ENCODE results near the gene NPIPB8.
"Not testable (repeated sequence)": the region's sequence is repeated elsewhere in the genome, so short reads cannot be mapped to it uniquely, and the experiment has no call there.

The NPIPB8 gene

DNA sequence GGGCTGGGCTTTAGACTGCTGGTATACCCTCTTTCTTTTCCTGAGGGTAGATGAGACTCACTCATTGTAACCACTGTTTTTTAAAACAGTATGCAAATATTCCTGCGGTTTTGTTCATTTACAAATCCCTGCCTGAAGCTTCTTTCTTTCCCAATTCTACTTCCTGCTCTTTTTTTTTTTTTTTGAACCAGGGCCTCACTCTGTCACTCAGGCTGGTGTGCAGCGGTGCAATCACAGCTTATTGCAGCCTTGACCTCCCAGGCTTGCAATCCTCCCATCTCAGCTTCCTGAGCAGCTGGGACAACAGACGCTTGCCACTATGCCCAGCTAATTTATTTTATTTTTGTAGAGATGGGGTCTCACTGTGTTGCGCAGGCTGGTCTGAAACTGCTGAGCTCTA, 20.0 kb upstream of the NPIPB8 start (continued):
- TF ChIP-seq, protein P1, sequence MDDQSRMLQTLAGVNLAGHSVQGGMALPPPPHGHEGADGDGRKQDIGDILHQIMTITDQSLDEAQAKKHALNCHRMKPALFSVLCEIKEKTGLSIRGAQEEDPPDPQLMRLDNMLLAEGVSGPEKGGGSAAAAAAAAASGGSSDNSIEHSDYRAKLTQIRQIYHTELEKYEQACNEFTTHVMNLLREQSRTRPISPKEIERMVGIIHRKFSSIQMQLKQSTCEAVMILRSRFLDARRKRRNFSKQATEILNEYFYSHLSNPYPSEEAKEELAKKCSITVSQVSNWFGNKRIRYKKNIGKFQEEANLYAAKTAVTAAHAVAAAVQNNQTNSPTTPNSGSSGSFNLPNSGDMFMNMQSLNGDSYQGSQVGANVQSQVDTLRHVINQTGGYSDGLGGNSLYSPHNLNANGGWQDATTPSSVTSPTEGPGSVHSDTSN (CRISPR knock-in tag; IDR thresholded peaks at IDR 0.05): no peak
- TF ChIP-seq ZNF449 (tag by site-specific recombination; IDR thresholded peaks at IDR 0.05): no peak
- TF ChIP-seq, protein P2, sequence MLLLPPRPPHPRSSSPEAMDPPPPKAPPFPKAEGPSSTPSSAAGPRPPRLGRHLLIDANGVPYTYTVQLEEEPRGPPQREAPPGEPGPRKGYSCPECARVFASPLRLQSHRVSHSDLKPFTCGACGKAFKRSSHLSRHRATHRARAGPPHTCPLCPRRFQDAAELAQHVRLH (tag by site-specific recombination; IDR thresholded peaks at IDR 0.05): no peak
- TF ChIP-seq HOXA7 (CRISPR knock-in tag; IDR thresholded peaks at IDR 0.05; ENCODE audit: borderline replicate concordance): no peak
- no peak for TF ChIP-seq ZNF169 (tag by site-specific recombination; IDR thresholded peaks at IDR 0.05)
- no peak for TF ChIP-seq KLF9 (tag by site-specific recombination; IDR thresholded peaks at IDR 0.05; ENCODE audit: low read depth)

GRCh38 chr16:28620316-28620715, 17.5 kb upstream of the NPIPB8 start:
- H3K4me1 ChIP-seq (ENCODE audit: control insufficient read depth, insufficient read depth, low read length); POLR2A ChIA-PET: not testable (repeated sequence)

DNA sequence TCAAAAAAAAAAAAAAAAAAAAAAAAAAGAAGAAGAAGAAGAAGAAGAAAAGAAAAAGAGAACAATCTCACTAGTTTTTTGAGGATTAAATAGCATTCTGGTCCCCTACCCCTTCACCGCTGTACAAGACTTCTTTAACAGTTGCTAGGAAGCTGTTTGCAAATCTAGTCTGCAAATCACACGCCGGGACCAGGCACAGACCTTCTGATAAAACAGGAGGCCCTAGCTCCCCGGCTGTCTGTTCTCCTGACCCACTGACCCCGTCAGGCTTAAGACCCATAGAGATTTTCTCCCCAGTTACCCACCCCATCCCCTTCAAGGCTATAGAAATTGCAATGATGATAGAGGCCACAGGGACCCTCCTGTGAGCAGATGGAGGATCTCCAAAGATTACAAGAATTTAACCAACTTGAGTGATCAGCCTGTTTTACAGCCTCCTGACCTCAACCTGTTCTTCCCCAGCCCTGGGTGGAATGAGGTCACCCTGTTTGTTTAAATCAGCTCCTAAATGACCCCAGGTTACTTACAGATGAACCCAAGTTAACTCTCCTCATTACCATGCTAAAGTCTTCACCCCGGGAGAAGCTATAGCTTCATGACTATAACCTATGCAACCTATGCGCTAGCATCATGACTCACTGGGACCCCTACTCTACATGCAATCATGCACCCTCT, 16.2 kb upstream of the NPIPB8 start:
- no peaks in the 10 kb centered on the region for H3K4me1 ChIP-seq (ENCODE audit: control insufficient read depth, insufficient read depth, low read length)
- H3K36me3 ChIP-seq (ENCODE audit: control insufficient read depth in 2 of 2, insufficient read depth in 1 of 2, low read length in 2 of 2): no peaks in the 10 kb centered on the region
- ChIA-PET CTCF (interaction anchor here (0.9 kb wide), 1 partner anchor 344 kb away, joined by 3 read pairs; no protein-coding TSS in a partner anchor), POLR2A (no interaction called here)
- H3K27ac ChIP-seq (ENCODE audit: extremely low read depth, low read depth, low read length): no peak overlapping the region
- H3K4me3 ChIP-seq (ENCODE audit: low read depth, low read length): no peak overlapping the region
- H3K9me3 ChIP-seq (ENCODE audit: control insufficient read depth, insufficient read depth, low read depth, low read length): no peaks in the 10 kb centered on the region
- 0 out of 2 replicates have a peak, but pooled peaks have one; percentile 27 for TF ChIP-seq ATF2 (tag by site-specific recombination; IDR thresholded peaks at IDR 0.05; ENCODE audit: low read depth)
- no peak for TF ChIP-seq ZNF292 (tag by site-specific recombination; IDR thresholded peaks at IDR 0.05; ENCODE audit: borderline replicate concordance, low read depth)

More at GRCh38 chr16:28620316-28620715, 17.5 kb upstream of the NPIPB8 start:
- H3K9me3 ChIP-seq (ENCODE audit: control insufficient read depth, insufficient read depth, low read depth, low read length); H3K27ac ChIP-seq (ENCODE audit: extremely low read depth, low read depth, low read length); H3K4me3 ChIP-seq (ENCODE audit: low read depth, low read length); H3K36me3 ChIP-seq (ENCODE audit: control insufficient read depth in 2 of 2, insufficient read depth in 1 of 2, low read length in 2 of 2); CTCF ChIA-PET: not testable (repeated sequence)

- H3K36me3 ChIP-seq (ENCODE audit: control insufficient read depth in 2 of 2, insufficient read depth in 1 of 2, low read length in 2 of 2); H3K4me1 ChIP-seq (ENCODE audit: control insufficient read depth, insufficient read depth, low read length); CTCF ChIA-PET; H3K9me3 ChIP-seq (ENCODE audit: control insufficient read depth, insufficient read depth, low read depth, low read length); POLR2A ChIA-PET; H3K27ac ChIP-seq (ENCODE audit: extremely low read depth, low read depth, low read length); H3K4me3 ChIP-seq (ENCODE audit: low read depth, low read length): not testable (repeated sequence)
Measured at GRCh38 chr16:28622532-28623171, 15.2 kb upstream of the NPIPB8 start.

GRCh38 chr16:28623172-28623711, 14.6 kb upstream of the NPIPB8 start:
- TF ChIP-seq, protein P3, sequence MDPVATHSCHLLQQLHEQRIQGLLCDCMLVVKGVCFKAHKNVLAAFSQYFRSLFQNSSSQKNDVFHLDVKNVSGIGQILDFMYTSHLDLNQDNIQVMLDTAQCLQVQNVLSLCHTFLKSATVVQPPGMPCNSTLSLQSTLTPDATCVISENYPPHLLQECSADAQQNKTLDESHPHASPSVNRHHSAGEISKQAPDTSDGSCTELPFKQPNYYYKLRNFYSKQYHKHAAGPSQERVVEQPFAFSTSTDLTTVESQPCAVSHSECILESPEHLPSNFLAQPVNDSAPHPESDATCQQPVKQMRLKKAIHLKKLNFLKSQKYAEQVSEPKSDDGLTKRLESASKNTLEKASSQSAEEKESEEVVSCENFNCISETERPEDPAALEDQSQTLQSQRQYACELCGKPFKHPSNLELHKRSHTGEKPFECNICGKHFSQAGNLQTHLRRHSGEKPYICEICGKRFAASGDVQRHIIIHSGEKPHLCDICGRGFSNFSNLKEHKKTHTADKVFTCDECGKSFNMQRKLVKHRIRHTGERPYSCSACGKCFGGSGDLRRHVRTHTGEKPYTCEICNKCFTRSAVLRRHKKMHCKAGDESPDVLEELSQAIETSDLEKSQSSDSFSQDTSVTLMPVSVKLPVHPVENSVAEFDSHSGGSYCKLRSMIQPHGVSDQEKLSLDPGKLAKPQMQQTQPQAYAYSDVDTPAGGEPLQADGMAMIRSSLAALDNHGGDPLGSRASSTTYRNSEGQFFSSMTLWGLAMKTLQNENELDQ (tag by site-specific recombination; IDR thresholded peaks at IDR 0.05; ENCODE audit: low read depth): no peak
- TF ChIP-seq EGR2 (tag by site-specific recombination; IDR thresholded peaks at IDR 0.05; ENCODE audit: low read depth): no peak
- no peak for TF ChIP-seq ZNF391 (tag by site-specific recombination; IDR thresholded peaks at IDR 0.05; ENCODE audit: borderline replicate concordance, low read depth)
- no peaks in the 10 kb centered on the region for H3K36me3 ChIP-seq (ENCODE audit: control insufficient read depth in 2 of 2, insufficient read depth in 1 of 2, low read length in 2 of 2)
- H3K4me3 ChIP-seq (ENCODE audit: low read depth, low read length): no peak overlapping the region
- no peaks in the 10 kb centered on the region for H3K4me1 ChIP-seq (ENCODE audit: control insufficient read depth, insufficient read depth, low read length)
- ChIA-PET CTCF (no interaction called here), POLR2A (no interaction called here)
- H3K9me3 ChIP-seq (ENCODE audit: control insufficient read depth, insufficient read depth, low read depth, low read length): no peaks in the 10 kb centered on the region
- H3K27ac ChIP-seq (ENCODE audit: extremely low read depth, low read depth, low read length): no peak overlapping the region

GRCh38 chr16:28630905-28631304, 7.0 kb upstream of the NPIPB8 start:
- not testable (repeated sequence) for H3K4me3 ChIP-seq (ENCODE audit: low read depth, low read length)

More at GRCh38 chr16:28630905-28631304, 7.0 kb upstream of the NPIPB8 start:
- H3K27ac ChIP-seq (ENCODE audit: extremely low read depth, low read depth, low read length); POLR2A ChIA-PET; H3K4me1 ChIP-seq (ENCODE audit: control insufficient read depth, insufficient read depth, low read length); CTCF ChIA-PET; H3K36me3 ChIP-seq (ENCODE audit: control insufficient read depth in 2 of 2, insufficient read depth in 1 of 2, low read length in 2 of 2); H3K9me3 ChIP-seq (ENCODE audit: control insufficient read depth, insufficient read depth, low read depth, low read length): not testable (repeated sequence)
